Right ventricle myocardium inferior (tissue), 1 donor: ENCODE measurements around the gene WDR83. TPM values are rescaled to one million over a fixed set of nuclear protein-coding genes. Genes with fewer than 3 reads are reported as not detected.
A peak's percentile ranks its signal among the peaks of the same experiment; 100 is the strongest.

Experiments used
- ATAC-seq: fragments of 200-7000 bp; cut with Tn5 transposase; one replicate; pipeline ENCODE4 v1.9.1; 2020; ENCODE audit warnings: mild to moderate bottlenecking, moderate library complexity
- DNase-seq: peaks from one replicate; pipeline ENCODE4 v3.0.0; 2021; ENCODE audit errors: missing footprints
- intact Hi-C: fragments of 100-400 bp; cut with DNase I; formaldehyde crosslinking; loops from one replicate; pipeline ENCODE4 v1.11.0; 2022
- total RNA-seq: library from RNA; stranded (reverse); fragmentation: NEBNext Ultra II Directional; extraction: Animal tissue kit (Norgen Biotek cat#: 25700); gene quantifications from one replicate; pipeline ENCODE4 v1.2.1, GENCODE V29; 2021
- donor health status: DM: no; HTN: yes; CAD: no; lungs with severe emphysema.

The WDR83 gene
- total RNA-seq, 1 donor from 2014 or later, result 7.2 TPM

GRCh38 chr19:12648088-12648487 is 18.5 kb upstream of the WDR83 start:
- intact Hi-C loops, result no loop called here
- DNase-seq (no peak), ATAC-seq (peak; percentile 30)

GRCh38 chr19:12649941-12650340 is 16.7 kb upstream of the WDR83 start:
- ATAC-seq, result no peak
- DNase-seq, result no peak
- intact Hi-C loops, result no loop called here

DNA sequence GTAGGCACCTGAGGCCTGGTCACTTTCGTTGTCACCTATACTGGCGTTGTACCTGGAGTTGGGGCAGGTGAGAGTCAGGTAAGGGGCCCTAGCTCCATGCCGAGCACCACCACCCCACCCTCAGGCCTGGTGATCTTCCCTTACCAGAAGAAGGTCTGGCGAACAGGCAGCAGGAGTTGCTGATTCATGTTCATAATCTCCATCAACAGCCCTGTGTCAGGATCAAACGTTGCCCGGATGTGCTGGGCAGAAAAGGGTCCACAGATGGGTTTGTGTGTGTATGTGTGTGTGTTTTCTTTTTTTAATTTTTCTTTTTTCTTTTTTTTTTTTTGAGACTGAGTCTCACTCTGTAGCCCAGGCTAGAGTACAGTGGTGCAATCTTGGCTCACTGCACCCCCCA is 14.4 kb upstream of the WDR83 start:
- intact Hi-C loops, result no loop called here
- DNase-seq (no peak), ATAC-seq (no peak)

DNA sequence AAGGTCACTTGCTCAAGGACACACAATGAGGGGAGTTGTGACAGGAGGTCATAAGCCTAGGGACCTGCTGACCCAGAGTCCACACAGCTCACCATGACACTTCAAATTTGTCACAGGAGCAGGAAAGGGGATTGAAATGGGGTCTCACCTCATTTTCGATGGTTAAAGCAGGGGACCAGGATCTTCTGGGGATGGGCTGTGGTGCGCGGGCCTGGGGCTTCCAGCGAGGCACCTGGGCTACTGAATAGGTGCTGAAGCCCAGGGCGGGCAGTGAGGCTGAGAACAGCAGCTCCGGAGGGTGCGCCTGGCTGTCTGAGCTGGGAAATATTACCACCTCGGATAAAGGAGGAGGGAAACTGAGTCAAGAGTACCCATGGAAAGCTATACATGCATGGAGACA is 11.1 kb upstream of the WDR83 start:
- DNase-seq (no peak), ATAC-seq (no peak)
- intact Hi-C loops, result no loop called here

GRCh38 chr19:12656899-12657571 is 9.6 kb upstream of the WDR83 start:
- peak; percentile 37 for DNase-seq
- ATAC-seq, result no peak
- intact Hi-C loops, result no loop called here

- intact Hi-C loops, result no loop called here
Observed at GRCh38 chr19:12657966-12658365, 8.6 kb upstream of the WDR83 start.

DNA sequence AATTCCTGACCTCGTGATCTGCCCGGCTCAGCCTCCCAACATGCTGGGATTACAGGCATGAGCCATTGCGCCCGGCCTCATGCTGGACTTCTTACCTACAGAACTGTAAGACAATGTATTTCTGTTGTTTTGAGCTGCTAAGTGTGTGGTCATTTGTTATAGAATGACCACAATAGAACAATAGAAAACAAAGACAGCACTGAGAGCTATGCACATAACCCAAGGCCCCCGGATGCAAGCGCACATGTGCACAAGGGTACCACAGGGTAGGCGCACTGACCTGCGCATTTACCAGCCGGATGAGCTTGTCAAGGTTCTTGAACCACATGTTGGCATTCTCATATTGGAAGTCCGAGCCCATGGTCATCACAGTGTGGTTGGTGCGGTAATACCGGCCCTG is 5.6 kb upstream of the WDR83 start:
- ATAC-seq (no peak), DNase-seq (peak; percentile 16)
- intact Hi-C loops, result no loop called here

More at GRCh38 chr19:12657966-12658365, 8.6 kb upstream of the WDR83 start:
- ATAC-seq (no peak), DNase-seq (peak; percentile 15)

DNA sequence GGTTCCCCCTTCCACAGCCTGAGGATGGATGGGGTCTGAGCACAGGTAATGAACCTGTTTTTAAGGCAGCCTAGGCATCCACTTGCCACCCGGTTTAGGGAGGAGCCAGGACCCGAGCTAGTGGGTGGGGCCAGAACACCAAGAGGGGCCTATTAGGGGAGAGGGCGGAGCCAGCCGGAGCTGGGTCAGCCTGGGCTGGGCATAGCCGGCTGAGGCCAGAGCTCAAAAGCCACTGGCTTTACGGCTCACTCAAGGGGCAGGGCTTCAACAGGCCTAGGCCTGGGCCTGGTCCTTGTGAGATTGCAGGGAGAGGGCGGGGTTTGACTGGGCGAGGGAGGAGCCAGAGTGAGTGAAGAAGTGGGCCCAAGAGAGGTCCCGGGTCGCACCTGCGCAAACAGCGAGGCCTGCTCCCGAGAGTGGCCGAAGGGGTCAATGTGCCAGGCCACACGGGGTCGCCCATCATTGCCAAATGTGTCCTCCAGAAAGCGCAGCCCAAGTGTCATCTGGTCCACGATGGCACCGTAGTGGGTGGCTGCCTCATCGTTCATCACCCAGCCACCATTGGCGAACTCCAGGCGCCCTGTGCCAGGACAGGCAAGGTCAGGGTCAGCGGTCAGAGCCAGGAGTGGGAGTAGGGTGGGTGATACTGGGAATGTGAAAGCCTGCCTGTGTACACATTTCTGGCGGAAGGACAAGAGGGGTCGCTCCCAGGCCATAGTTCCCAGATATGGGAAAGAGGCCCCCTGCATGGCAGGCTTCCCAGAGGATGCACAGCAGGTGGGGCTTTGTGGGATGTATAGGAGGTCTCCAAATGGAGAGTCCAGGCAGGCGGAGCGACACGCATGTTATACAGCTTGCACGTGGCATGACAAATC is 2.0 kb upstream of the WDR83 start:
- DNase-seq (peak; percentile 2), ATAC-seq (no peak)
- intact Hi-C loops, result no loop called here

- ATAC-seq (no peak), DNase-seq (peak; percentile 87)
- intact Hi-C loops, result no loop called here
Observed at GRCh38 chr19:12665281-12665573, 1.4 kb upstream of the WDR83 start.

GRCh38 chr19:12665671-12666264 is 839 bp upstream of the WDR83 start:
- no peak for ATAC-seq
- intact Hi-C loops, result no loop called here
- DNase-seq, result no peak

GRCh38 chr19:12667731-12668302 is 1.2 kb downstream of the WDR83 start:
- intact Hi-C loops, result no loop called here
- ATAC-seq, result no peak
- DNase-seq, result no peak

DNA sequence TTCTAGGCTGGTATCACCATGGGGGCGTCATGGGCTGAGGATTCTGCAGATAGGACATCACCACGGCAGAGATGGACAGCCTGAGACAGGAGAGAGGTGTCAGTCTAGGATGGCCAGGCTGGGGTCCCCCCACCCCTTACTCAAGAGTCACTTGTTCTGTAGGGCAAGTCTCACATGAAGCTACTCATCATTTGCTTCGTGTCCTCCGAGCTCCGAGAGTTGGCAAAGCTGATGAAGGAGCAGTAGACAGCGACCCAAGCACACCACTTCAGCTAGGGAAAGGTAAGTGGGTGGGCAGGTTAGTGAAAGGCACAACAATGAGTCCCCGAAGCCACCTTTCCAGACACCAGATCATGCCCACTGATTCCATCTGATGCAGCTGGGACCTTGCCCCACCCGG is 1.7 kb downstream of the WDR83 start:
- ATAC-seq (no peak), DNase-seq (no peak)
- intact Hi-C loops, result no loop called here

GRCh38 chr19:12668932-12669269 is 2.3 kb downstream of the WDR83 start:
- DNase-seq (peak; percentile 82), ATAC-seq (peak; percentile 11)
- intact Hi-C loops, result no loop called here

- intact Hi-C loops, result loop anchor here (5.0 kb wide), 1 partner anchor 107 kb away; no protein-coding TSS in a partner anchor
- ATAC-seq (peak; percentile 64), DNase-seq (peak; percentile 92)
Observed at GRCh38 chr19:12669270-12670158, 2.9 kb downstream of the WDR83 start.

DNA sequence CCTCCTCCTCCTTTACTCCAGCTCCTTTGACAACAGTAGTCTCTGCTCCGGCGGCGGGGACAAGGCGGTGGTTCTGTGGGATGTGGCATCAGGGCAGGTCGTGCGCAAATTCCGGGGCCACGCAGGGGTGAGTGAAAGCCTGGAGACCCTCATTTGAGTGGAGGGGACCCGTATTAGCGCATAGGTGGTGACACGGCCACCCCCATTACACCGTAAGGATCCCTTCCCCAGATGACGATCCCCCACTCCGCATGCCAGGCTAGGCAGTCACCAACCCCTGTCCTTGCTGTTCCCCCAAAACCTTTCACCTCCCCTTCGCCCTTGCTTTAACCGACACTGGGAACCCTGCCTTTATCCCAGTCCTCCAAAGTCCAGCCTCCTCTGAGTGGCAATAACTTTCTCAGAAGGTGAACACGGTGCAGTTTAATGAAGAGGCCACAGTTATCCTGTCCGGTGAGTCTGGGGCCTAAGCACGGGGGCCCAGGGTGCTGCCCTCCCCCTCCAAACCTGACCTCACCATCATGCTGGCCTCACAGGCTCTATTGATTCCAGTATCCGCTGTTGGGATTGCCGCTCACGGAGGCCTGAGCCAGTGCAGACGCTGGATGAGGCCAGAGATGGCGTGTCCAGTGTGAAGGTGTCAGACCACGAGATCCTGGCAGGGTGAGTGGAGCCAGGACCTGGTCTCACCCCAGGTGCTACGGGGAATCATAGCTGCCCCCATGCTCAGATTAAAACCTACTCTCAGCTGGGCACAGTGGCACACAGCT is 3.7 kb downstream of the WDR83 start:
- intact Hi-C loops, result loop anchor here (5.0 kb wide), 1 partner anchor 108 kb away; no protein-coding TSS in a partner anchor
- no peak for ATAC-seq
- peak; percentile 59 for DNase-seq

DNA sequence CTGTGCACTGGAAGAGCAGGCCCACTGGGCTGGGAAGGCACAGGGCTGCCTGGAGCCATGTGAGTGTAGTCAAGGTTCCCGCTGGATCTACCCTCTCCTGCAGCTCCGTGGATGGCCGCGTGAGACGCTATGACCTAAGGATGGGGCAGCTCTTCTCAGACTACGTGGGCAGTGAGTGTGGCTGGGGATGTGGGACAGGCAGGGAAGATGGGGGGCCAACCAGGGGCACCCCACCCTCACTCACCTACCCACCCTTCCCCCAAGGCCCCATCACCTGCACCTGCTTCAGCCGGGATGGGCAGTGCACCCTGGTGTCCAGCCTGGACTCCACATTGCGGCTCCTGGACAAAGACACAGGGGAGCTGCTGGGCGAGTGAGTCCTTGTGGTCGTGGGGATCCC is 6.1 kb downstream of the WDR83 start:
- intact Hi-C loops, result loop anchor here (5.0 kb wide), 1 partner anchor 110 kb away; no protein-coding TSS in a partner anchor
- no peak for ATAC-seq
- peak; percentile 50 for DNase-seq

- ATAC-seq (no peak), DNase-seq (no peak)
- intact Hi-C loops, result no loop called here
Observed at GRCh38 chr19:12675399-12675798, 8.8 kb downstream of the WDR83 start.

- DNase-seq (no peak), ATAC-seq (no peak)
- intact Hi-C loops, result no loop called here
Observed at GRCh38 chr19:12675940-12676339, 9.3 kb downstream of the WDR83 start.
